H1 (cell line): Measurements from ENCODE around the gene ZBP1. TPM values are rescaled to one million over a fixed set of nuclear protein-coding genes. Genes with fewer than 3 reads are reported as not detected.

Source experiments
- CTCF ChIA-PET: fragments of 300-600 bp; sonication (Branson Sonifier 250); formaldehyde crosslinking; loops from one replicate; lab custom pipeline; 2021; ENCODE audit not compliant: partially characterized antibody; lab: Charles Lee
- POLR2A ChIA-PET: fragments of 300-600 bp; sonication (Branson Sonifier 250); formaldehyde crosslinking; loops from one replicate; lab custom pipeline; 2021; ENCODE audit warnings: inconsistent platforms; ENCODE audit not compliant: partially characterized antibody; lab: Charles Lee
- DNase-seq, 2 experiments: peaks; one replicate each; pipeline versions ENCODE4 v3.0.0 to v3.0.0-alpha.2; 2010 to 2022; ENCODE audit warnings: low spot score in 2 of 2, low read depth in 1 of 2, mixed read lengths in 1 of 2
- FAIRE-seq: peaks from 2 replicates; lab custom pipeline; 2011; peaks lifted over from hg19 to GRCh38; lab: Jason Lieb, UNC
- H2AFZ ChIP-seq: 2 replicates; pipeline ENCODE4 v1.8.1; 2012; ENCODE audit warnings: low read length, inconsistent platforms
- H2AK5ac ChIP-seq: 2 replicates; pipeline ENCODE4 v1.6.1; 2013; ENCODE audit warnings: low read depth, low read length
- H2BK120ac ChIP-seq: replicated peaks from 2 replicates; pipeline ENCODE3; 2013; ENCODE audit warnings: low read depth, low read length, inconsistent platforms
- H2BK12ac ChIP-seq: 2 replicates; pipeline ENCODE4 v1.6.1; 2013; ENCODE audit warnings: low read depth, low read length
- H2BK15ac ChIP-seq: 2 replicates; pipeline ENCODE4 v1.6.1; 2013; ENCODE audit warnings: low read length
- H2BK20ac ChIP-seq: 2 replicates; pipeline ENCODE4 v1.6.1; 2013; ENCODE audit warnings: low read length
- H2BK5ac ChIP-seq: 2 replicates; pipeline ENCODE4 v1.6.1; 2013; ENCODE audit warnings: low read depth, low read length
- H3K14ac ChIP-seq: 2 replicates; pipeline ENCODE4 v1.6.1; 2013; ENCODE audit warnings: inconsistent platforms; ENCODE audit not compliant: insufficient read length
- H3K18ac ChIP-seq: 2 replicates; pipeline ENCODE4 v1.6.1; 2013; ENCODE audit warnings: low read length; ENCODE audit errors: extremely low read depth
- H3K23ac ChIP-seq: 2 replicates; pipeline ENCODE4 v1.6.1; 2013; ENCODE audit warnings: inconsistent platforms; ENCODE audit not compliant: insufficient read length
- H3K23me2 ChIP-seq: 2 replicates; pipeline ENCODE4 v1.6.1; 2013; ENCODE audit warnings: low read depth, low read length
- H3K27ac ChIP-seq: 2 replicates; pipeline ENCODE4 v1.6.1; 2011; ENCODE audit warnings: low read depth, low read length, inconsistent platforms
- H3K27me3 ChIP-seq, 4 experiments: replicated peaks in 1 of 4; 1 replicate in 1 of 4; 2 replicates in 3 of 4; pipeline versions ENCODE4 v1.6.1 to v1.8.1; 2011 to 2013; ENCODE audit warnings: low read length in 3 of 4, mild to moderate bottlenecking in 3 of 4, inconsistent platforms in 2 of 4, mixed read lengths in 2 of 4, moderate library complexity in 1 of 4; ENCODE audit not compliant: control insufficient read depth in 3 of 4, insufficient read depth in 3 of 4; ENCODE audit errors: extremely low read depth in 1 of 4
- H3K36me3 ChIP-seq, 4 experiments: 2 replicates each; pipeline versions ENCODE4 v1.6.1 to v1.8.1; 2011 to 2013; ENCODE audit warnings: mild to moderate bottlenecking in 4 of 4, low read length in 3 of 4, moderate library complexity in 2 of 4, control low read depth in 1 of 4, inconsistent platforms in 1 of 4; ENCODE audit not compliant: insufficient read depth in 4 of 4, control insufficient read depth in 2 of 4
- H3K4ac ChIP-seq: replicated peaks from 2 replicates; pipeline ENCODE3; 2013; ENCODE audit warnings: low read length, low read depth, mixed read lengths, inconsistent platforms; ENCODE audit not compliant: insufficient read length
- H3K4me1 ChIP-seq, 4 experiments: replicated peaks in 1 of 4; 1 replicate in 1 of 4; 2 replicates in 3 of 4; pipeline versions ENCODE4 v1.6.1 to v1.8.1; 2011 to 2013; ENCODE audit warnings: low read length in 3 of 4, inconsistent platforms in 2 of 4, mixed read lengths in 1 of 4; ENCODE audit not compliant: insufficient read depth in 4 of 4, control insufficient read depth in 3 of 4
- H3K4me2 ChIP-seq, 2 experiments: 2 replicates each; pipeline versions ENCODE4 v1.6.1 to v1.8.1; 2011 to 2013; ENCODE audit warnings: low read depth in 2 of 2, low read length in 2 of 2, control low read depth in 1 of 2, inconsistent platforms in 1 of 2, mild to moderate bottlenecking in 1 of 2; ENCODE audit not compliant: insufficient read depth in 1 of 2
- H3K4me3 ChIP-seq, 4 experiments: fragments of 200-600, 300-600 bp in 1 of 4; sonication (generic), shearing (Covaris generic), sonication (Bioruptor Twin) in 1 of 4; 2 replicates each; pipeline versions ENCODE4 v1.5.1 to v1.8.1; 2011 to 2016; ENCODE audit warnings: low read length in 4 of 4, low read depth in 3 of 4, control low read depth in 2 of 4, inconsistent platforms in 2 of 4, mild to moderate bottlenecking in 2 of 4, mixed read lengths in 1 of 4, moderate library complexity in 1 of 4; ENCODE audit not compliant: insufficient read depth in 2 of 4; ENCODE audit errors: extremely low read depth in 1 of 4
- H3K56ac ChIP-seq: replicated peaks from 2 replicates; pipeline ENCODE3; 2013; ENCODE audit warnings: low read depth, mild to moderate bottlenecking, mixed read lengths, low read length, inconsistent platforms; ENCODE audit not compliant: insufficient read length
- H3K79me1 ChIP-seq: 2 replicates; pipeline ENCODE4 v1.6.1; 2013; ENCODE audit warnings: low read depth, low read length, control low read depth
- H3K79me2 ChIP-seq, 2 experiments: 2 replicates each; pipeline versions ENCODE4 v1.6.1 to v1.8.1; 2012 to 2013; ENCODE audit warnings: low read length in 2 of 2, mild to moderate bottlenecking in 2 of 2, inconsistent platforms in 1 of 2; ENCODE audit not compliant: insufficient read depth in 2 of 2, control insufficient read depth in 1 of 2
- H3K9ac ChIP-seq, 4 experiments: replicated peaks in 1 of 4; 1 replicate in 1 of 4; 2 replicates in 3 of 4; pipeline versions ENCODE4 v1.6.1 to v1.8.1; 2011 to 2013; ENCODE audit warnings: low read depth in 3 of 4, low read length in 3 of 4, control low read depth in 2 of 4, mild to moderate bottlenecking in 2 of 4, moderate library complexity in 2 of 4, inconsistent platforms in 1 of 4; ENCODE audit errors: extremely low read depth in 1 of 4
- H3K9me3 ChIP-seq, 2 experiments: 2 replicates each; pipeline versions ENCODE4 v1.6.1 to v1.8.1; 2012 to 2013; ENCODE audit warnings: mild to moderate bottlenecking in 2 of 2, moderate library complexity in 2 of 2, control low read depth in 1 of 2, inconsistent platforms in 1 of 2, low read depth in 1 of 2, low read length in 1 of 2, mixed read lengths in 1 of 2; ENCODE audit not compliant: insufficient read depth in 2 of 2
- H4K20me1 ChIP-seq, 2 experiments: replicated peaks in 1 of 2; 2 replicates each; pipeline versions ENCODE3 to v1.8.1; 2011 to 2013; ENCODE audit warnings: inconsistent platforms in 2 of 2, low read length in 2 of 2, mild to moderate bottlenecking in 1 of 2; ENCODE audit not compliant: insufficient read depth in 2 of 2, control insufficient read depth in 1 of 2
- H4K5ac ChIP-seq: 2 replicates; pipeline ENCODE4 v1.6.1; 2013; ENCODE audit warnings: low read length, low read depth, mixed read lengths, inconsistent platforms; ENCODE audit not compliant: insufficient read length
- H4K8ac ChIP-seq: 2 replicates; pipeline ENCODE4 v1.8.0; 2013; ENCODE audit warnings: mild to moderate bottlenecking, moderate library complexity, low read length, inconsistent platforms; ENCODE audit not compliant: insufficient read depth; ENCODE audit errors: extremely low read depth
- H4K91ac ChIP-seq: replicated peaks from 2 replicates; pipeline ENCODE3; 2013; ENCODE audit warnings: low read length, mixed read lengths, inconsistent platforms; ENCODE audit not compliant: insufficient read length
- CTCF ChIP-seq, 3 experiments: IDR thresholded peaks; 1 replicate in 2 of 3; 2 replicates in 1 of 3; pipeline versions ENCODE4 v1.5.1 to v1.6.1; 2011; ENCODE audit warnings: low read length in 3 of 3, mild to moderate bottlenecking in 3 of 3, inconsistent platforms in 2 of 3, low read depth in 1 of 3, moderate library complexity in 1 of 3; ENCODE audit not compliant: insufficient read depth in 1 of 3; ENCODE audit errors: control extremely low read depth in 1 of 3
- JUND ChIP-seq: IDR thresholded peaks from 2 replicates; pipeline ENCODE4 v1.6.1; 2011; ENCODE audit warnings: mild to moderate bottlenecking, improper control_type of control experiment, low read length
- NRF1 ChIP-seq: IDR thresholded peaks from 2 replicates; pipeline ENCODE4 v1.6.1; 2011; ENCODE audit warnings: mild to moderate bottlenecking, low read depth, low read length, improper control_type of control experiment
- RAD21 ChIP-seq, 2 experiments: IDR thresholded peaks in 1 of 2; conservative IDR thresholded peaks in 1 of 2; 2 replicates each; pipeline ENCODE4 v1.6.1; 2011; ENCODE audit warnings: low read depth in 2 of 2, low read length in 2 of 2, improper control_type of control experiment in 1 of 2, inconsistent platforms in 1 of 2, mild to moderate bottlenecking in 1 of 2, moderate library complexity in 1 of 2
- RNF2 ChIP-seq: fragments of 200-900, 300-1000 bp; sonication (generic); IDR thresholded peaks from 2 replicates; pipeline ENCODE4 v1.7.1; 2016; ENCODE audit warnings: borderline replicate concordance, low read depth, mild to moderate bottlenecking, antibody characterized with exemption, low read length; ENCODE audit not compliant: poor library complexity, severe bottlenecking; ENCODE audit errors: missing control alignments
- SIN3A ChIP-seq, 2 experiments: IDR thresholded peaks in 1 of 2; conservative IDR thresholded peaks in 1 of 2; 2 replicates each; pipeline ENCODE4 v1.6.1; 2011 to 2012; ENCODE audit warnings: low read length in 2 of 2, improper control_type of control experiment in 1 of 2, low read depth in 1 of 2, mild to moderate bottlenecking in 1 of 2
- USF2 ChIP-seq: IDR thresholded peaks from 2 replicates; pipeline ENCODE4 v1.6.1; 2011; ENCODE audit warnings: low read length, improper control_type of control experiment
- WGBS, 2 experiments: shearing (Covaris generic) in 1 of 2; methylation state at CpG; one replicate each; pipeline versions ENCODE4 v1.1.6 to v1.1.7; 2013 to 2015; ENCODE audit warnings: low lambda C conversion rate in 2 of 2, mixed read lengths in 2 of 2, inconsistent platforms in 1 of 2, low coverage in 1 of 2, missing lambda C conversion rate in 1 of 2; ENCODE audit not compliant: insufficient replicate concordance in 2 of 2, insufficient coverage in 1 of 2, insufficient read length in 1 of 2; ENCODE audit errors: extremely low coverage in 1 of 2, missing lambda C conversion rate in 1 of 2; 5-methylcytosine and 5-hydroxymethylcytosine counted together
- polyA plus RNA-seq, 7 experiments: library from polyadenylated mRNA; depleted of rRNA in 3 of 7; stranded (reverse) in 5 of 7; unstranded in 2 of 7; fragments of >200 nt in 5 of 7; fragments of 200-250 nt in 2 of 7; gene quantifications; 1 replicate in 5 of 7; 2 replicates in 1 of 7; 4 replicates in 1 of 7; pipeline versions ENCODE4 v1.2.1 to v1.2.3, GENCODE V29; 2011 to 2013; ENCODE audit warnings: missing spikeins in 2 of 7, mixed read lengths in 2 of 7
- total RNA-seq: library from RNA; stranded (reverse); fragmentation: NEBNext Ultra II Directional; extraction: Animal tissue kit (Norgen Biotek cat#: 25700); gene quantifications from 2 replicates; pipeline ENCODE4 v1.2.1, GENCODE V29; 2021

Gene ZBP1
- total and polyA plus RNA-seq, 2 of the 8 experiments (the other 6 are each of a cell fraction or from before 2014, with no cell fraction given): not detected

DNA sequence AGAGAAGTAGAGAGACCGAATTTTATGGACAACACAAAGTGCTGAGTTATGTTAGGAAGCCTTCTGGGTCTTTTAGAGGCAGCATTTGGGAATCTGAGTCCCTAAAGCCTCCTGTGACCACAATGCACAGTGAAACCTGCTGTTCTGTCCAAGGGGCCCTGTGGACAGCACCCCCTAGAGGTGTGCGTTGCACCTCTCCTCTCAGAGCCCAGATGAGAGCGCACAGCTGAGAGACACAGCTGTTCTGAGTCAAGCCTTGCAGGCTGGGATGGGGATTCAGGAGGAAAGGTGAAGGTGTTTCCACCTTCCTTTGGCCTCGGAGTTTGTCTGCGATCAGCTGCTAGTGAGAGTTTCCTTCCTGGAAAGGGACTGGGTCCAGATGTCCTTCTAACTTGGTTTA lies 46.3 kb downstream of the ZBP1 start:
- Histone ChIP-seq H3K18ac (peak overlapping the region; percentile 62; the same call in 1 of the 2 replicates), H3K36me3 (no peaks in the 10 kb centered on the region), H3K27me3 (peaks cover 0 to 4% (median 0%) of the 10 kb centered on the region in 4 experiments; a peak in 4 of 7 replicates), H3K4me1 (peaks cover 0 to 10% (median 3%) of the 10 kb centered on the region in 4 experiments; a peak in 4 of 7 replicates), H3K79me2 (no peaks in the 10 kb centered on the region), H4K8ac (no peak overlapping the region), H3K4me2 (no peak overlapping the region; a peak in 1 of 4 replicates), H3K4me3 (no peak overlapping the region), H3K23ac (no peak overlapping the region), H2BK120ac (no peak overlapping the region), H3K9ac (no peak overlapping the region), H2BK15ac (no peak overlapping the region), H3K14ac (no peak overlapping the region), H2BK12ac (no peak overlapping the region), H4K5ac (no peak overlapping the region), H3K79me1 (no peaks in the 10 kb centered on the region), H3K4ac (no peak overlapping the region), H2AFZ (no peak overlapping the region), H3K56ac (no peak overlapping the region), H4K91ac (no peak overlapping the region), H2AK5ac (no peak overlapping the region), H2BK20ac (no peak overlapping the region), H4K20me1 (no peaks in the 10 kb centered on the region), H3K23me2 (peaks cover 1% of the 10 kb centered on the region; the same call in 1 of the 2 replicates), H3K9me3 (no peaks in the 10 kb centered on the region), H3K27ac (no peak overlapping the region), H2BK5ac (no peak overlapping the region)
- no peak for FAIRE-seq
- DNase-seq: peak in 1 of 2 experiments; percentile 73
- ChIA-PET CTCF (interaction anchor here (0.6 to 7.9 kb wide), 30 partner anchors 8 to 1420 kb away, joined by 3 to 67 read pairs (median 6); partner anchors contain the start of gene PCK1), POLR2A (interaction anchor here (1.9 kb wide), 1 partner anchor 51 kb away, joined by 4 read pairs; no protein-coding TSS in a partner anchor)
- 62% methylated on average over 5 of the region's 5 CpGs; no CpG with 5 or more reads in 1 of the 2 experiments for WGBS, 2 experiments
- TF ChIP-seq RNF2: no peak
- 0 out of 4 replicates have a peak, but pooled peaks of 1 of the 2 experiments have one; percentile 57 for TF ChIP-seq SIN3A (conservative IDR thresholded peaks at IDR 0.05 in 1 of 2, IDR thresholded peaks at IDR 0.05 in 1 of 2; ENCODE audit: low read depth in 1 of 2, low read length in 2 of 2)
- TF ChIP-seq JUND: no peak
- peak; percentile 73 to 89 (median 83) for TF ChIP-seq CTCF (IDR thresholded peaks at IDR 0.05; ENCODE audit: control extremely low read depth in 1 of 3, insufficient read depth in 1 of 3, low read depth in 1 of 3, low read length in 3 of 3)
- peak; percentile 41 to 61 for TF ChIP-seq RAD21 (IDR thresholded peaks at IDR 0.05 in 1 of 2, conservative IDR thresholded peaks at IDR 0.05 in 1 of 2; ENCODE audit: low read depth in 2 of 2, low read length in 2 of 2)
- TF ChIP-seq NRF1: no peak
- TF ChIP-seq USF2: 0 out of 2 replicates have a peak, but pooled peaks have one; percentile 4
